RWPE2 (cell line): ENCODE data around the gene PEX16.
A peak's percentile ranks its signal among the peaks of the same experiment; 100 is the strongest.

Experiments
- ATAC-seq: fragments of 200-7000 bp; cut with Tn5 transposase; 3 replicates; pipeline ENCODE4 v1.9.1; 2021; ENCODE audit warnings: low read depth
- DNase-seq: peaks from one replicate; pipeline ENCODE4 v3.0.0-alpha.2; 2020; ENCODE audit warnings: low spot score
- H3K27ac ChIP-seq: fragments of 450-650 bp; 2 replicates; pipeline ENCODE4 v1.5.1; 2017; ENCODE audit warnings: mild to moderate bottlenecking; ENCODE audit not compliant: poor library complexity, severe bottlenecking
- H3K27me3 ChIP-seq: fragments of 250-450 bp; sonication (Bioruptor Pico); 2 replicates; pipeline ENCODE4 v1.5.1; 2021; ENCODE audit warnings: mild to moderate bottlenecking, moderate library complexity; ENCODE audit not compliant: insufficient read depth, poor library complexity, severe bottlenecking
- H3K36me3 ChIP-seq: fragments of 250-450 bp; sonication (Bioruptor Pico); 2 replicates; pipeline ENCODE4 v1.5.1; 2020; ENCODE audit warnings: low read depth, mild to moderate bottlenecking, moderate library complexity
- H3K4me1 ChIP-seq: fragments of 250-450 bp; sonication (Bioruptor Pico); 2 replicates; pipeline ENCODE4 v1.5.1; 2021; ENCODE audit warnings: mild to moderate bottlenecking, moderate library complexity; ENCODE audit not compliant: insufficient read depth, poor library complexity, severe bottlenecking
- H3K4me3 ChIP-seq: fragments of 250-450 bp; sonication (Bioruptor Pico); 2 replicates; pipeline ENCODE4 v1.5.1; 2021; ENCODE audit warnings: mild to moderate bottlenecking, moderate library complexity; ENCODE audit not compliant: severe bottlenecking
- H3K9me3 ChIP-seq: fragments of 250-450 bp; sonication (Bioruptor Pico); 2 replicates; pipeline ENCODE4 v1.5.1; 2021; ENCODE audit warnings: mild to moderate bottlenecking, moderate library complexity; ENCODE audit not compliant: severe bottlenecking
- TF ChIP-seq, protein P1 (sequence below): fragments of 450-650 bp; IDR thresholded peaks from one replicate; pipeline ENCODE4 v1.5.1; 2017; ENCODE audit warnings: mild to moderate bottlenecking, moderate library complexity; ENCODE audit not compliant: poor library complexity, severe bottlenecking

The PEX16 gene

DNA sequence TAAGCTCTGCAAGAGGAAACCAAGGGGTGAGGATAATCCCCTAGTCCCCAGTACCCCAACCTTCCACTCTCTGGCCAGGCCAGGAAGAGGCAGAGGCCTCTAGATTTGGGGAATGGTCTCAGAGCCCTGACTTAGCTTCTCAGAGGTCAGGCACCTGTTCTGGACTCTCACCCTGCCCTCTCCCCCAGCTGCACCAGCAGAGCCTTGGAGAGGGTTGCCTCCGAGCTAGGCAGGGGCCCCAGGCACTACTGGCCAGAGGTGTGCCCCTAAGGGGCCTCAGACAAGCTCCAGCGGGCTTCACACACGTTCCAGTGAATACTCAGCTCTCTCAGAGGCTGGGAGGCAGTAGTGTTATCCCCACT, 18.6 kb downstream of the PEX16 start:
- Histone ChIP-seq H3K4me1 (no peaks in the 10 kb centered on the region), H3K27me3 (no peaks in the 10 kb centered on the region), H3K27ac (no peak overlapping the region), H3K36me3 (no peaks in the 10 kb centered on the region), H3K9me3 (no peaks in the 10 kb centered on the region), H3K4me3 (peak overlapping the region; percentile 44)
- TF ChIP-seq, protein P1, sequence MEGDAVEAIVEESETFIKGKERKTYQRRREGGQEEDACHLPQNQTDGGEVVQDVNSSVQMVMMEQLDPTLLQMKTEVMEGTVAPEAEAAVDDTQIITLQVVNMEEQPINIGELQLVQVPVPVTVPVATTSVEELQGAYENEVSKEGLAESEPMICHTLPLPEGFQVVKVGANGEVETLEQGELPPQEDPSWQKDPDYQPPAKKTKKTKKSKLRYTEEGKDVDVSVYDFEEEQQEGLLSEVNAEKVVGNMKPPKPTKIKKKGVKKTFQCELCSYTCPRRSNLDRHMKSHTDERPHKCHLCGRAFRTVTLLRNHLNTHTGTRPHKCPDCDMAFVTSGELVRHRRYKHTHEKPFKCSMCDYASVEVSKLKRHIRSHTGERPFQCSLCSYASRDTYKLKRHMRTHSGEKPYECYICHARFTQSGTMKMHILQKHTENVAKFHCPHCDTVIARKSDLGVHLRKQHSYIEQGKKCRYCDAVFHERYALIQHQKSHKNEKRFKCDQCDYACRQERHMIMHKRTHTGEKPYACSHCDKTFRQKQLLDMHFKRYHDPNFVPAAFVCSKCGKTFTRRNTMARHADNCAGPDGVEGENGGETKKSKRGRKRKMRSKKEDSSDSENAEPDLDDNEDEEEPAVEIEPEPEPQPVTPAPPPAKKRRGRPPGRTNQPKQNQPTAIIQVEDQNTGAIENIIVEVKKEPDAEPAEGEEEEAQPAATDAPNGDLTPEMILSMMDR, result no peak
- no peak for ATAC-seq
- DNase-seq, result no peak

DNA sequence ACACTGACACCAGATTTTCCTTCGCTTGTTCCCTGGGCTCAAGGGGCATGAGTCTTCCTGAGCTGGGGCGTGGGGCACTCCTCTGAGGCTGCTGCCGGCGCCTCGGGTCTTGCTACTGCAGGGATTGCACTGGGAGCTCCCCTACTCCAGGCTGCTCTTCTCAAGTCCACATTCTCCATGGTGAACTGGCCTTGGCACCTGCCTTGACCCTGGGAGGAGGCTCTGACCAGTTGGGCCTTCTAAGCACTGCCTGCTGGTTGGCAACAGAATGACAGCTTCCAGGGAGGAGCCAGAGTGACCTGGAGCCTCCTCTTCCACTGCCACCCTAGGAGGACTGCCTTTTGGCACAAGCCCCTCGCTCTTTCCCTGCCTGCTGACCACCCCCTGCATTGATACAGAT, 20.1 kb downstream of the PEX16 start:
- ATAC-seq, result no peak
- no peak overlapping the region for H3K27ac ChIP-seq
- no peaks in the 10 kb centered on the region for H3K9me3 ChIP-seq
- TF ChIP-seq, protein P1, result no peak
- H3K4me1 ChIP-seq, result no peaks in the 10 kb centered on the region
- DNase-seq, result no peak
- no peak overlapping the region for H3K4me3 ChIP-seq
- no peaks in the 10 kb centered on the region for H3K27me3 ChIP-seq
- H3K36me3 ChIP-seq, result no peaks in the 10 kb centered on the region

DNA sequence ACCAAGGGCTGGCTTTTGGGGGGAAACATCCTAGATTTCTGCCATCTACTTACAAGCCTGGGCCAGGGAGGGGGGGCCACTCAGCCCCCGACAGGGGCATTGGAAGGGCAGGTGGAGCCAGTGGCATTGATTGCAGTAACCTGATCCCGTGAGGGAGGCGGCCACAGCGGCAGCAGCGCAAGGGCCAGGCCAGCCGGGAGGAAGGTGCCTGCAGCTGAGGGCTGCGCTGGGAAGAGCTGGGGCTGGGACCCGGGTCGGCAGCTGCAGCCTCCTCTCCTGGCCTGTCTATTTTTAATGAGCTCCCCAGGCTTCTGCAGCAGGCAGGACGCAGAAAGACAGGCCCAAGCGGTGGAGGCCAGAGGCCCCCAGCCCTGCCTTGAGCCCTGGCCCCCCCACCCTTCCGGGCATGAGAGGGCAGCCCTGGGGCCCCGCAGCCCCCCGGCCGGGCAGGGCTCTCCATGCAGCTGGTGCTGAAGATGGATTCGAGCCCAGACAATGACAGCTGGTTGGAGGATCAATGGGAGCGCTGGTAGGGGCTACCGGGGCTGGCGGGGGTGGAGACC, 21.2 kb downstream of the PEX16 start:
- H3K9me3 ChIP-seq, result no peaks in the 10 kb centered on the region
- no peaks in the 10 kb centered on the region for H3K27me3 ChIP-seq
- no peak overlapping the region for H3K27ac ChIP-seq
- H3K4me3 ChIP-seq, result no peak overlapping the region
- no peak for DNase-seq
- H3K4me1 ChIP-seq, result no peaks in the 10 kb centered on the region
- TF ChIP-seq, protein P1, result no peak
- no peaks in the 10 kb centered on the region for H3K36me3 ChIP-seq
- ATAC-seq, result peak; percentile 22; the same call in 1 of the 3 replicates

DNA sequence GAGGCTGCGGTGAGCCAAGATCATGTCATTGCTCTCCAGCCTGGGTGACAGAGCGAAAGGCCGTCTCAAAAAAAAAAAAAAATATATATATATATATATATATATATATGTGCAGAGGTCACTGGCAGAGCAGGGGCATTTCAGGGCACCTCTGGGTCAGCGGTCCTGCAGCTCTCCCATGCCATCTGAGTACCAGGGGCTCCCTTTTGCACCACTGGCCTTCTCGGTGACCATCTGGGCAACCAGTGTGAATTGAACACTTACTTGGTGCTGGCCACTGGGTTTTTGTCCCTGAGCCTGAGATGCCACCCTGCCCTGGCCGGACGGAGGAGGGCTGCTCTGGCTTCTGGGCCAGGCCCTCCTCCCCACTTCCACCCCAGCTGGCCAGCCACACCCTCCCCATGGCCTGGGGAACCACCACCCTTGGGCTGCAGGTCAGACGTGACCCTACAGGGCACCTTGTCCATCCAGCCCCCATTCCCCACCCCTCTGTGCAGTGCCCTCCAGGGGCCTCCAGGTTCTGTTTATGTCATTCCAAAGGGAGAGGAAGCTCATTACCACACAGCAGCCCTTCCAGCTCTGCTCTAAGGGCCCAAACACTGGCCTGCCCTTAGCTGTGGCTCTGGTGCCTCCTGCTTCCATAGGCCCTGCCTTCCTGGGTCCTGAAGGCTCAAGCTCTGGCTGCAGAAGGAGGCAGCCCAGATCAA, 22.0 kb downstream of the PEX16 start:
- Histone ChIP-seq H3K9me3 (no peaks in the 10 kb centered on the region), H3K27ac (no peak overlapping the region), H3K4me1 (no peaks in the 10 kb centered on the region), H3K4me3 (no peak overlapping the region), H3K36me3 (no peaks in the 10 kb centered on the region), H3K27me3 (no peaks in the 10 kb centered on the region)
- TF ChIP-seq, protein P1, result no peak
- DNase-seq, result no peak
- ATAC-seq, result no peak
